Measurements from ENCODE around the gene ZNF587. TPM values are rescaled to one million over a fixed set of nuclear protein-coding genes. Genes with fewer than 3 reads are reported as not detected.

Gene ZNF587
- total RNA-seq, 1 experiment from 2014 or later: 16.3 TPM

- intact Hi-C loops (cut with micrococcal nuclease): loop anchor here (2.0 to 10.0 kb wide), 3 partner anchors 68 to 340 kb away; partner anchors contain the start of genes ZNF211, ZNF329 and ZNF776
- peak; percentile 88 for ATAC-seq
- H3K4me1 ChIP-seq (ENCODE audit: insufficient read depth, low read length): peaks cover 10% of the 10 kb centered on the region
- peak within 1 kb of the TSS; percentile 22 for H3K27ac ChIP-seq (ENCODE audit: low read length)
- no peaks in the 10 kb centered on the region for H3K9me2 ChIP-seq (replicated peaks; ENCODE audit: low read length)
- H3K4me3 ChIP-seq (ENCODE audit: low read length): peak within 1 kb of the TSS; percentile 80
- no peaks in the 10 kb centered on the region for H3K27me3 ChIP-seq (ENCODE audit: low read length)
- TSS peak; percentile 70 for BruUV-seq (replicated peaks)
- TF ChIP-seq EZH2phosphoT487 (IDR thresholded peaks at IDR 0.05; ENCODE audit: borderline replicate concordance, low read length) (no peak), CTCF (conservative IDR thresholded peaks at IDR 0.05; ENCODE audit: low read depth, low read length) (no peak), EZH2 (IDR thresholded peaks at IDR 0.05; ENCODE audit: low read length, unreplicated experiment) (no peak)
- peaks cover 11% of the 10 kb centered on the region; the same call in 1 of the 2 replicates for H3K36me3 ChIP-seq (ENCODE audit: low read depth, low read length)
- CTCF ChIA-PET: interaction anchor here (0.6 kb wide), 2 partner anchors 714 to 1842 kb away, joined by 4 to 5 read pairs; no protein-coding TSS in a partner anchor
- H3K79me2 ChIP-seq (ENCODE audit: low read length): peaks cover 36% of the 10 kb centered on the region
- no peaks in the 10 kb centered on the region for H3K9me3 ChIP-seq (ENCODE audit: low read length)
- H3F3A ChIP-seq (ENCODE audit: low read length, unreplicated experiment): no peaks in the 10 kb centered on the region
- peak; percentile 97 for DNase-seq
- POLR2A ChIA-PET (ENCODE audit: unreplicated experiment): interaction anchor here (0.6 kb wide), 1 partner anchor 12 kb away, joined by 3 read pairs; no protein-coding TSS in a partner anchor
- peak within 1 kb of the TSS; percentile 98 for H3K4me2 ChIP-seq (ENCODE audit: low read length)
- H3K9ac ChIP-seq (ENCODE audit: low read length): peak within 1 kb of the TSS; percentile 79
- H4K20me1 ChIP-seq (ENCODE audit: low read length): no peaks in the 10 kb centered on the region
- peak within 1 kb of the TSS; percentile 67 for H2AFZ ChIP-seq (ENCODE audit: low read length)
Observed at GRCh38 chr19:57814505-57815246, 35.0 kb upstream of the ZNF587 start, which contains the start of gene ZNF552. ZNF552 (minus strand) TSS chr19:57814913; CDS start chr19:57814743, 170 bp downstream.

- Histone ChIP-seq H3K9me2 (replicated peaks; ENCODE audit: low read length) (no peaks in the 10 kb centered on the region), H3F3A (ENCODE audit: low read length, unreplicated experiment) (no peaks in the 10 kb centered on the region), H3K4me3 (ENCODE audit: low read length) (peak overlapping the region; percentile 80; the same call in 1 of the 2 replicates), H3K4me1 (ENCODE audit: insufficient read depth, low read length) (peaks cover 10% of the 10 kb centered on the region), H3K4me2 (ENCODE audit: low read length) (peak overlapping the region; percentile 98), H3K27me3 (ENCODE audit: low read length) (no peaks in the 10 kb centered on the region), H3K27ac (ENCODE audit: low read length) (no peak overlapping the region), H3K9me3 (ENCODE audit: low read length) (no peaks in the 10 kb centered on the region), H3K79me2 (ENCODE audit: low read length) (peaks cover 42% of the 10 kb centered on the region), H4K20me1 (ENCODE audit: low read length) (no peaks in the 10 kb centered on the region), H3K36me3 (ENCODE audit: low read depth, low read length) (peaks cover 5% of the 10 kb centered on the region; the same call in 1 of the 2 replicates), H3K9ac (ENCODE audit: low read length) (no peak overlapping the region), H2AFZ (ENCODE audit: low read length) (peak overlapping the region; percentile 67)
- POLR2A ChIA-PET (ENCODE audit: unreplicated experiment): interaction anchor here (0.6 kb wide), 1 partner anchor 13 kb away, joined by 3 read pairs; no protein-coding TSS in a partner anchor
- no TSS peak for BruUV-seq (replicated peaks)
- CTCF ChIA-PET: interaction anchor here (0.6 kb wide), 1 partner anchor 1843 kb away, joined by 5 read pairs; no protein-coding TSS in a partner anchor
- ATAC-seq: no peak
- no peak for DNase-seq
- TF ChIP-seq EZH2phosphoT487 (IDR thresholded peaks at IDR 0.05; ENCODE audit: borderline replicate concordance, low read length): no peak
- TF ChIP-seq CTCF (conservative IDR thresholded peaks at IDR 0.05; ENCODE audit: low read depth, low read length): no peak
- TF ChIP-seq EZH2 (IDR thresholded peaks at IDR 0.05; ENCODE audit: low read length, unreplicated experiment): no peak
- intact Hi-C loops (cut with micrococcal nuclease): loop anchor here (2.0 to 10.0 kb wide), 3 partner anchors 69 to 339 kb away; partner anchors contain the start of genes ZNF211, ZNF329 and ZNF776
Observed at GRCh38 chr19:57815247-57816075, 34.2 kb upstream of the ZNF587 start.
